KMS-11 (cell line): ENCODE results near the gene PEX26.
"Not testable (repeated sequence)": the region's sequence is repeated elsewhere in the genome, so short reads cannot be mapped to it uniquely, and the experiment has no call there.

ENCODE experiments used
- H2AFZ ChIP-seq: fragments of 200-600 bp; sonication (generic); 2 replicates; pipeline ENCODE4 v1.6.1; 2016; ENCODE audit warnings: antibody characterized with exemption, mixed run types, low read depth
- H3K27ac ChIP-seq: fragments of 200-600 bp; sonication (generic); 2 replicates; pipeline ENCODE4 v1.6.1; 2016; ENCODE audit warnings: mild to moderate bottlenecking, mixed run types
- H3K27me3 ChIP-seq: fragments of 200-600 bp; sonication (generic); 2 replicates; pipeline ENCODE4 v1.6.1; 2017; ENCODE audit warnings: mild to moderate bottlenecking, low read depth, mixed run types, moderate library complexity; ENCODE audit not compliant: insufficient read depth
- H3K36me3 ChIP-seq: fragments of 200-600 bp; sonication (generic); 2 replicates; pipeline ENCODE4 v1.6.1; 2017; ENCODE audit warnings: mild to moderate bottlenecking, mixed run types; ENCODE audit not compliant: insufficient read depth
- H3K4me1 ChIP-seq: fragments of 200-600 bp; sonication (generic); 2 replicates; pipeline ENCODE4 v1.6.1; 2016; ENCODE audit warnings: mild to moderate bottlenecking, low read depth, mixed run types; ENCODE audit not compliant: poor library complexity, severe bottlenecking
- H3K4me2 ChIP-seq: fragments of 200-600 bp; sonication (generic); 2 replicates; pipeline ENCODE4 v1.7.0; 2016; ENCODE audit warnings: mild to moderate bottlenecking, mixed run types
- H3K4me3 ChIP-seq: fragments of 200-600 bp; sonication (generic); IDR thresholded peaks from 2 replicates; pipeline ENCODE4 v1.6.1; 2017; ENCODE audit warnings: low read depth, low read length, mixed read lengths; ENCODE audit not compliant: insufficient read depth
- H3K79me2 ChIP-seq: fragments of 200-600 bp; sonication (generic); 2 replicates; pipeline ENCODE4 v1.6.1; 2016; ENCODE audit warnings: low read depth, mixed run types; ENCODE audit not compliant: insufficient read depth
- H3K9ac ChIP-seq: fragments of 200-600 bp; sonication (generic); 2 replicates; pipeline ENCODE4 v1.6.1; 2016; ENCODE audit warnings: mild to moderate bottlenecking, mixed run types
- H4K20me1 ChIP-seq: fragments of 200-600 bp; sonication (generic); 2 replicates; pipeline ENCODE4 v1.6.1; 2016; ENCODE audit warnings: mild to moderate bottlenecking, mixed run types; ENCODE audit not compliant: insufficient read depth
- TF ChIP-seq, protein P1 (sequence below): fragments of 200-600 bp; sonication (generic); conservative IDR thresholded peaks from 2 replicates; pipeline ENCODE4 v1.6.1; 2017; ENCODE audit warnings: low read depth, mild to moderate bottlenecking, antibody characterized with exemption, low read length, moderate library complexity, mixed read lengths

Gene PEX26

GRCh38 chr22:18101536-18101935 lies 23.7 kb downstream of the PEX26 start:
- no peaks in the 10 kb centered on the region for H4K20me1 ChIP-seq
- TF ChIP-seq, protein P1, sequence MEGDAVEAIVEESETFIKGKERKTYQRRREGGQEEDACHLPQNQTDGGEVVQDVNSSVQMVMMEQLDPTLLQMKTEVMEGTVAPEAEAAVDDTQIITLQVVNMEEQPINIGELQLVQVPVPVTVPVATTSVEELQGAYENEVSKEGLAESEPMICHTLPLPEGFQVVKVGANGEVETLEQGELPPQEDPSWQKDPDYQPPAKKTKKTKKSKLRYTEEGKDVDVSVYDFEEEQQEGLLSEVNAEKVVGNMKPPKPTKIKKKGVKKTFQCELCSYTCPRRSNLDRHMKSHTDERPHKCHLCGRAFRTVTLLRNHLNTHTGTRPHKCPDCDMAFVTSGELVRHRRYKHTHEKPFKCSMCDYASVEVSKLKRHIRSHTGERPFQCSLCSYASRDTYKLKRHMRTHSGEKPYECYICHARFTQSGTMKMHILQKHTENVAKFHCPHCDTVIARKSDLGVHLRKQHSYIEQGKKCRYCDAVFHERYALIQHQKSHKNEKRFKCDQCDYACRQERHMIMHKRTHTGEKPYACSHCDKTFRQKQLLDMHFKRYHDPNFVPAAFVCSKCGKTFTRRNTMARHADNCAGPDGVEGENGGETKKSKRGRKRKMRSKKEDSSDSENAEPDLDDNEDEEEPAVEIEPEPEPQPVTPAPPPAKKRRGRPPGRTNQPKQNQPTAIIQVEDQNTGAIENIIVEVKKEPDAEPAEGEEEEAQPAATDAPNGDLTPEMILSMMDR, result no peak

GRCh38 chr22:18103527-18104269 lies 25.9 kb downstream of the PEX26 start:
- no peak overlapping the region for H2AFZ ChIP-seq
- H3K4me3 ChIP-seq, result no peak overlapping the region
- H3K27me3 ChIP-seq, result no peaks in the 10 kb centered on the region
- H3K79me2 ChIP-seq, result no peaks in the 10 kb centered on the region
- TF ChIP-seq, protein P1, result no peak
- no peak overlapping the region for H3K27ac ChIP-seq
- no peaks in the 10 kb centered on the region for H4K20me1 ChIP-seq
- peaks cover 2% of the 10 kb centered on the region for H3K4me1 ChIP-seq
- no peaks in the 10 kb centered on the region for H3K36me3 ChIP-seq
- H3K9ac ChIP-seq, result no peak overlapping the region
- no peak overlapping the region for H3K4me2 ChIP-seq

More at GRCh38 chr22:18101536-18101935, 23.7 kb downstream of the PEX26 start:
- no peak overlapping the region for H3K4me2 ChIP-seq
- no peaks in the 10 kb centered on the region for H3K79me2 ChIP-seq
- peaks cover 2% of the 10 kb centered on the region for H3K4me1 ChIP-seq
- no peak overlapping the region for H3K27ac ChIP-seq
- no peaks in the 10 kb centered on the region for H3K27me3 ChIP-seq
- no peak overlapping the region for H3K4me3 ChIP-seq
- H3K9ac ChIP-seq, result no peak overlapping the region
- H2AFZ ChIP-seq, result no peak overlapping the region
- H3K36me3 ChIP-seq, result no peaks in the 10 kb centered on the region

GRCh38 chr22:18104566-18104965 lies 26.8 kb downstream of the PEX26 start:
- Histone ChIP-seq H3K4me3 (no peak overlapping the region), H3K4me1 (peaks cover 2% of the 10 kb centered on the region), H3K27me3 (no peaks in the 10 kb centered on the region), H3K36me3 (no peaks in the 10 kb centered on the region), H3K27ac (no peak overlapping the region), H2AFZ (no peak overlapping the region), H3K79me2 (no peaks in the 10 kb centered on the region), H3K9ac (no peak overlapping the region), H4K20me1 (no peaks in the 10 kb centered on the region), H3K4me2 (no peak overlapping the region)
- TF ChIP-seq, protein P1, result no peak

DNA sequence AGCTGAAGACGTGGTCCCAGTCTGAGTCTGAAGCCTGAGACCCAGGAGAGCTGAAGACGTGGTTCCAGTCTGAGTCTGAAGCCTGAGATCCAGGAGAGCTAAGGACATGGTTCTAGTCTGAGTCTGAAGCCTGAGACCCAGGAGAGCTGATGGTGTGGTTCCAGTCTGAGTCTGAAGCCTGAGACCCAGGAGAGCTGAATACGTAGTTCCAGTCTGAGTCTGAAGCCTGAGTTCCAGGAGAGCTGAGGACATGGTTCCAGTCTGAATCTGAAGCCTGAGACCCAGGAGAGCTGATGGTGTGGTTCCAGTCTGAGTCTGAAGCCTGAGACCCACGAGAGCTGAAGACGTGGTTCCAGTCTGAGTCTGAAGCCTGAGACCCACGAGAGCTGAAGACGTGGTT lies 28.2 kb downstream of the PEX26 start:
- H3K27me3 ChIP-seq, H3K79me2 ChIP-seq, H3K4me2 ChIP-seq, H3K4me3 ChIP-seq, H3K4me1 ChIP-seq, H4K20me1 ChIP-seq, H3K9ac ChIP-seq, H3K27ac ChIP-seq, H2AFZ ChIP-seq, H3K36me3 ChIP-seq: not testable (repeated sequence)

DNA sequence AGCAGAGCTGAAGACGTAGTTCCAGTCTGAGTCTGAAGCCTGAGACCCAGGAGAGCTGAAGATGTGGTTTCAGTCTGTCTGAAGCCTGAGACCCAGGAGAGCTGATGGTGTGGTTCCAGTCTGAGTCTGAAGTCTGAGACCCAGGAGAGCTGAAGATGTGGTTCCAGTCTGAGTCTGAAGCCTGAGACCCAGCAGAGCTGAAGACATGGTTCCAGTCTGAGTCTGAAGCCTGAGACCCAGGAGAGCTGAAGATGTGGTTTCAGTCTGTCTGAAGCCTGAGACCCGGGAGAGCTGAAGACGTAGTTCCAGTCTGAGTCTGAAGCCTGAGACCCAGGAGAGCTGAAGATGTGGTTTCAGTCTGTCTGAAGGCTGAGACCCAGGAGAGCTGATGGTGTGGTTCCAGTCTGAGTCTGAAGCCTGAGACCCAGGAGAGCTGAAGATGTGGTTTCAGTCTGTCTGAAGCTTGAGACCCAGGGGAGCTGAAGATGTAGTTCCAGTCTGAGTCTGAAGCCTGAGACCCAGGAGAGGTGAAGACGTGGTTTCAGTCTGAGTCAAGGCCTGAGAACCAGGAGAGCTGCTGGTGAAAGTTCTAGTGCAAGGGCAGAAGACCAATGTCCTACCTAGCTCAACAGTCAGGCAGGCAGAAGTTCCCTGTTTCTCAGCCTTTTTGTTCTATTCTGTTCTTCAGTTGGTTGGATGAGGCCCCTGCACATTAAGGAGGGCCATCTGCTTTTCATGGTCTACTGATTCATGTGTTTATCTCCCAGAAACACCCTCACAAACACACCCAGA lies 29.0 kb downstream of the PEX26 start:
- H3K9ac ChIP-seq, H3K4me3 ChIP-seq, H3K27me3 ChIP-seq, H3K79me2 ChIP-seq, H4K20me1 ChIP-seq, H3K36me3 ChIP-seq, H3K4me1 ChIP-seq, H3K27ac ChIP-seq, H2AFZ ChIP-seq, H3K4me2 ChIP-seq: not testable (repeated sequence)
